T-helper 22 cell (primary cell): Measurements from ENCODE around the gene TMEM138.

Experiments
- DNase-seq: peaks from one replicate; pipeline ENCODE4 v3.0.0-alpha.2; 2020; ENCODE audit warnings: low read depth

The TMEM138 gene

DNA sequence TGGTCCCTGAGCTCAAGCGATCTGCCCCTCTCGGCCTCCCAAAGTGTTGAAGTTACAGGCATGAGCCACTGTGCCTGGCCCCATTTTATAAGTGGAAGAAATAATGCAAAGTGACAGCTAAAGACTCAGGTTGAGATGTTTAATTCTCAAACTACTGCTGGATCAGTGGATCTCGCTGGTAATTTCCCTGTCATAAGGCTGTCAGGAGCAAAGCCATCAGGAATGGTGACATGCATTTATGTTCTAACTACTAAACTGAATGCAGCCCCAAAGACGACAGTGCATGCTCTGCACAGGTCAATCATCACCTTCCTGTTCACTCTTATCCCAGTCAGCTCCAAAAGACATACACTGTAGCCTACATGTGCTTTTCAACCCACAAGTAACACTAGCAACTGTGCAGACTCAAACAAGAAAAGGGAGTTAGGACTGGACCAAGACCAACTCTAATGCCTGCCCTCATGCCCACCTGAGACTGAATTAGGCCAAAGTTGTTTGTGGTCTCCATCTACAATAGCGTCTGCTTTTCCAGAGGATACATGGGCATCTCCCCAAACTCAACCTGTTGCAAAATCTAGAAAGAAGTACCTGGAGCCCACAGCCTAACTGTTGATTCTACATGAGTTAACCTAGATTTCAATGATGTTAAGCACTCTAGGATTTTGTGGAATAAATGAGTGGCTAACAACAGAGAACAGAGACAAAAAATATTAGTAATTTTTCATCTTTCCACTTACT lies 45.0 kb downstream of the TMEM138 start:
- DNase-seq = no peak

DNA sequence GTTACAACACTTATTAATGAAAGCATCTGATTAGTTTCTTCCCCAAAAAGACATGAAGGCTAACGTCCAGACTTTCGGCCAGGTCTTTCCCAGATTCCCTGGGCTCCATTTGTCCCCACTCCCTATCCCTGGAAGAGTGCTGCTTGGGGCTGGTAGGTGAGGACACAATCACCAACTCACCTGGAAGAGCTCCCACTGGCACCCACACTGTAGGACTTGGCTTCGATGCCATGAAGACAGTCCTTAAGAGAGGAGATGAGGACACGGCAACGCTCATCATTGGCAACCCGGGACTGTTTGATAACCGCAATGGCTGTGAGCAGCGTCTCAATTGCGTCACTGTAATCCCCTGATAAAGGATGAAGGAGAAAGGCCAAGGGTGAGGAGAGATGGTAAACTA lies 49.4 kb downstream of the TMEM138 start:
- no peak for DNase-seq

DNA sequence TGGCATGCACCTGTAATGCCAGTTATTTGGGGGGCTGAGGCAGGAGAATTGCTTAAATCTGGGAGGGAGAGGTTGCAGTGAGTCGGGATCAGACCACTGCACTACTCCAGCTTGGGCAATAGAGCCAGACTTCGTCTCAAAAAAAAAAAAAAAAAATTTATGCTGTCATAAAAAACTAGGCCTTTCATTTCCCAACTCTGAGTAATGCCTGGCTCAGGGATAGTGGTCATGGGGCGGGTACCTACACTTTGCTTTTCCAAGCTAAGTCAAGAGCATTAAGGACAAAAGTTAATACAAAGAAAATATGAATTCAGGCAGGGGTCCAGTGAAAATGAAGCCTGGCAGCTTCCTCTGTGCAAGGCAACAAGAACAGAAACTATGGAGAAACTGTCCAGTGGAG lies 51.3 kb downstream of the TMEM138 start:
- no peak for DNase-seq

DNA sequence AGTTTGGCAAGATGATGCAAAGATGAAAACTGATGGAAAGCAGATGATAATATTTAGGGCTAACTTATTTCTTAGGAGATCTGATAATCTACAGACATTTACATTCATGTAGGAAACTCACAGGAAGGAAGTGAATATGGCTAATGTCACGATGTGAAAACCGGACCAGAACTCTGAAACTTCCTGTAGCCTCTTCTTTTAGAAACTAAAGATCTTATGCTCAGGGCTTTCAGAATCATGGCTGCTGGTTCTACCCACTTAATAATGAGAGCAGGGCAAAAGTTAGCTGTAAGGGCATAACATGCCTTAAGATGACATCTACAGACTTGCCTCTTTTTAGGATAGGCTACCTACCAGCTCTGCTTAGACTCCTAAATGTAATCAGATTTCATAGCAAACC lies 52.4 kb downstream of the TMEM138 start:
- DNase-seq = no peak

DNA sequence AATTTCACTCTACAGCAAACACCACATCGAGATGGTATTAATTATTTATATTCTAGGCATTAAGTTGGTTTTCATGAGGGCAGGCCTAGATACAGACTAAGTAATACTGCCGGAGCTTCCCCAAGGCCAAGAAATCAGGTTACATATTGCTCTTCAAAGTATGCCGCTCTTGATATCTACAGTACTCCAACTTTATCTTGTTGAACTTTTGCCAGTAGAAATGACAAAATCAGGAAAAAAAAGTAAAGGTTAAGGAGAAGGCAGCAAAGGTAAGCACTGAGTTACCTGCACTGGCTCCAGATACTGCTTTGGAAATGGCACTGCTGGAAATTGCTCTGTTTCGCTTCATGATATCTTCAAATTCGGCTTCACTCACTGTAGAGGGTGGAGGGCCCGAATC lies 53.2 kb downstream of the TMEM138 start:
- no peak for DNase-seq

DNA sequence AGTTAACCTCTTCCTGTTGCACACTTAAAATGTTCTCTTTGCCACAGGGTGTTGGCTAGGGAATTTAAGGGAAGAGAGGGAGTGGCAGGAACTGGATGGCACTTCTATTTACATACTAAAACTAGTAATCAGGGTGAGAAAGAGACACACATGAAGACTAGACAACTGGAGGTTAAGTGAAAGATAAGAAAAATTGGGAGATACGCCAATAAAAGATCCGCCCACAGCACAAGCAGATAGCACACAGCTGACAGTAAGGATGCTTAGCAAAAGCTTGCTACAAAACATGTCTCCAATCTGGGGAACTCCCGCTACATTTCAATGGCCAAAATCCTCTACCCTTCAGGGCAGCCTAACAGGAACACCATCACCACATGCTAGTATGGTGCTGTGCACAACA lies 54.8 kb downstream of the TMEM138 start:
- no peak for DNase-seq

DNA sequence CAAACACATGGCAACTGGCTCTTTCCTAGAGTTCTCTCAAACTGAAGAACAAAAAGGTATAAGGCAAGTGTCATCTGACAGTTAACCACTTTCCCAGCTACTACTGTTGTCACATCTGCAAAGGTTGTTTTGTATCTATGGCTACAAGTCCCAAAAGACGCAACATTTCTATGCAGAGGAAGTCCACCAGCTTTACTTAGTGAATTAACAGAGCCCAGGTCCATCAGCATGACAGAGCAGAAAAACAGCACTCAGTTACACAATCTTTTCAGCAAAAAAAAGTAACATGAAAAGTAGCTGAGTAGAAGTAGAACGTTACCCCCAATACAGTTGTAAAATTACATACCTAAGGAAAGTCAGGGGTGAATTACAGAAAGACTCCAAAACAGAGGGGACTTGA lies 55.5 kb downstream of the TMEM138 start:
- DNase-seq = no peak

DNA sequence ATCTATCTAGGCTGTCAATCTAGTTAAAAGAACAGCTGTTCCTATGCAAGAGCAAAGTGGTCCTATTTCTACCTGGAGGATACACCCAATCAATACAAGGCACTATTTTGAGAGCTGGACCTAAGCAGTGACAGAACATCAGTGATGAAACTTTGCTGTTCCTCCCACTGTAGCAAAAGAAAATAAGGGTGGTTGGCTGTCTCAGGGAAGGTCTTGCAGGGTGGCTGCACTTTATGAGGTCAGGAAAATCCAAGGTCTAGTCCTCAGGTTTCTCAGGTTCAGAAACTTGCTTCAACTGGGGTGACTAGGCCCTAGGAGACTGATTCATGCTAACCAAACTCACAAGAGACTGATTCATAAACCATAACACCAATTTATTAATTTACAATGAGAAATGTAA lies 56.0 kb downstream of the TMEM138 start:
- no peak for DNase-seq
